Muscle layer of duodenum (tissue), 2 donors: ENCODE data around the gene RHOT1.

Experiments used
- H3K27ac ChIP-seq: one replicate; pipeline ENCODE4 v1.7.0; 2013; ENCODE audit warnings: mild to moderate bottlenecking, low read length
- H3K27me3 ChIP-seq: one replicate; pipeline ENCODE4 v1.7.0; 2013; ENCODE audit warnings: low read depth, mild to moderate bottlenecking, control low read depth, low read length
- H3K36me3 ChIP-seq, 2 donors: one replicate each; pipeline ENCODE4 v1.7.0; 2013; ENCODE audit warnings: low read length in 2 of 2, control low read depth in 1 of 2, mild to moderate bottlenecking in 1 of 2; ENCODE audit not compliant: insufficient read depth in 2 of 2, control insufficient read depth in 1 of 2
- H3K4me1 ChIP-seq, 2 donors: one replicate each; pipeline ENCODE4 v1.7.0; 2013; ENCODE audit warnings: low read length in 2 of 2, mild to moderate bottlenecking in 2 of 2, control low read depth in 1 of 2, moderate library complexity in 1 of 2; ENCODE audit not compliant: insufficient read depth in 2 of 2, control insufficient read depth in 1 of 2
- H3K4me3 ChIP-seq, 2 donors: one replicate each; pipeline ENCODE4 v1.7.0; 2013; ENCODE audit warnings: low read length in 2 of 2, low read depth in 1 of 2, mild to moderate bottlenecking in 1 of 2
- H3K9me3 ChIP-seq, 2 donors: one replicate each; pipeline ENCODE4 v1.7.0; 2013; ENCODE audit warnings: low read length in 2 of 2, control low read depth in 1 of 2, mild to moderate bottlenecking in 1 of 2; ENCODE audit not compliant: control insufficient read depth in 1 of 2
- donor health status: healthy.

The RHOT1 gene

GRCh38 chr17:32239456-32239855, 97.2 kb downstream of the RHOT1 start:
- Histone ChIP-seq H3K4me3 (no peak overlapping the region), H3K27ac (no peak overlapping the region), H3K27me3 (no peaks in the 10 kb centered on the region), H3K36me3 (no peaks in the 10 kb centered on the region), H3K9me3 (no peaks in the 10 kb centered on the region), H3K4me1 (peaks cover 0 to 8% of the 10 kb centered on the region in 2 donors)

GRCh38 chr17:32240750-32241149, 98.4 kb downstream of the RHOT1 start:
- Histone ChIP-seq H3K4me1 (peaks cover 0 to 8% of the 10 kb centered on the region in 2 donors), H3K27ac (no peak overlapping the region)

GRCh38 chr17:32241640-32242039, 99.3 kb downstream of the RHOT1 start:
- Histone ChIP-seq H3K36me3 (no peaks in the 10 kb centered on the region), H3K27me3 (no peaks in the 10 kb centered on the region), H3K4me3 (no peak overlapping the region), H3K9me3 (no peaks in the 10 kb centered on the region), H3K4me1 (peaks cover 0 to 8% of the 10 kb centered on the region in 2 donors), H3K27ac (no peak overlapping the region)

More at GRCh38 chr17:32240750-32241149, 98.4 kb downstream of the RHOT1 start:
- Histone ChIP-seq H3K27me3 (no peaks in the 10 kb centered on the region), H3K36me3 (no peaks in the 10 kb centered on the region), H3K9me3 (no peaks in the 10 kb centered on the region), H3K4me3 (no peak overlapping the region)

GRCh38 chr17:32249475-32249874, 107.2 kb downstream of the RHOT1 start:
- Histone ChIP-seq H3K4me1 (no peaks in the 10 kb centered on the region), H3K36me3 (no peaks in the 10 kb centered on the region), H3K9me3 (no peaks in the 10 kb centered on the region), H3K4me3 (no peak overlapping the region), H3K27ac (no peak overlapping the region), H3K27me3 (no peaks in the 10 kb centered on the region)

GRCh38 chr17:32253117-32253611, 110.9 kb downstream of the RHOT1 start:
- Histone ChIP-seq H3K4me1 (no peaks in the 10 kb centered on the region), H3K4me3 (no peak overlapping the region), H3K27me3 (no peaks in the 10 kb centered on the region), H3K27ac (no peak overlapping the region), H3K36me3 (no peaks in the 10 kb centered on the region), H3K9me3 (no peaks in the 10 kb centered on the region)

- H3K4me3 ChIP-seq, result no peak overlapping the region
- H3K9me3 ChIP-seq, result no peaks in the 10 kb centered on the region
Measured at GRCh38 chr17:32256012-32256700, 113.9 kb downstream of the RHOT1 start.

GRCh38 chr17:32256701-32257019, 114.4 kb downstream of the RHOT1 start:
- no peak overlapping the region for H3K4me3 ChIP-seq
- H3K27me3 ChIP-seq, result no peaks in the 10 kb centered on the region
- no peak overlapping the region for H3K27ac ChIP-seq
- H3K4me1 ChIP-seq, result peaks cover 0 to 4% of the 10 kb centered on the region in 2 donors
- no peaks in the 10 kb centered on the region for H3K9me3 ChIP-seq
- no peaks in the 10 kb centered on the region for H3K36me3 ChIP-seq

More at GRCh38 chr17:32256012-32256700, 113.9 kb downstream of the RHOT1 start:
- Histone ChIP-seq H3K27ac (no peak overlapping the region), H3K4me1 (peaks cover 0 to 4% of the 10 kb centered on the region in 2 donors), H3K36me3 (no peaks in the 10 kb centered on the region), H3K27me3 (no peaks in the 10 kb centered on the region)

GRCh38 chr17:32258383-32259140, 116.3 kb downstream of the RHOT1 start:
- Histone ChIP-seq H3K4me1 (peaks cover 0 to 4% of the 10 kb centered on the region in 2 donors), H3K27me3 (no peaks in the 10 kb centered on the region), H3K36me3 (no peaks in the 10 kb centered on the region), H3K27ac (no peak overlapping the region), H3K4me3 (no peak overlapping the region), H3K9me3 (no peaks in the 10 kb centered on the region)

GRCh38 chr17:32259586-32259985, 117.3 kb downstream of the RHOT1 start:
- Histone ChIP-seq H3K4me3 (no peak overlapping the region), H3K27me3 (no peaks in the 10 kb centered on the region), H3K27ac (no peak overlapping the region), H3K4me1 (peaks cover 0 to 7% of the 10 kb centered on the region in 2 donors), H3K9me3 (no peaks in the 10 kb centered on the region), H3K36me3 (no peaks in the 10 kb centered on the region)

- Histone ChIP-seq H3K4me1 (peaks cover 0 to 14% of the 10 kb centered on the region in 2 donors), H3K9me3 (no peaks in the 10 kb centered on the region), H3K27ac (no peak overlapping the region), H3K27me3 (no peaks in the 10 kb centered on the region), H3K4me3 (no peak overlapping the region), H3K36me3 (no peaks in the 10 kb centered on the region)
Measured at GRCh38 chr17:32261417-32261736, 119.1 kb downstream of the RHOT1 start.

- H3K4me3 ChIP-seq, result no peak overlapping the region
- no peaks in the 10 kb centered on the region for H3K36me3 ChIP-seq
- H3K27ac ChIP-seq, result no peak overlapping the region
- H3K27me3 ChIP-seq, result peaks cover 3% of the 10 kb centered on the region
- peaks cover 0 to 20% of the 10 kb centered on the region in 2 donors for H3K4me1 ChIP-seq
- no peaks in the 10 kb centered on the region for H3K9me3 ChIP-seq
Measured at GRCh38 chr17:32261936-32262510, 119.7 kb downstream of the RHOT1 start.
